ENCODE measurements around the gene TLX2. TPM values are rescaled to one million over a fixed set of nuclear protein-coding genes. Genes with fewer than 3 reads are reported as not detected.

Gene TLX2
- total RNA-seq, 2 experiments from 2014 or later, result 0.82 to 1.3 TPM

GRCh38 chr2:74499267-74499939, 14.8 kb upstream of the TLX2 start, which contains the start of gene LBX2:
LBX2 (minus strand) TSS chr2:74499603; CDS start chr2:74499537, 66 bp downstream.
- Mint-ChIP-seq H3K4me3 (peak within 1 kb of the TSS; percentile 84), H3K4me1 (peaks cover 39% of the 10 kb centered on the region), H3K27me3 (peaks cover 49% of the 10 kb centered on the region), H3K36me3 (peaks cover 2% of the 10 kb centered on the region), H3K9me3 (ENCODE audit: low read depth) (no peaks in the 10 kb centered on the region), H3K27ac (peak within 1 kb of the TSS; percentile 80)
- ATAC-seq, result peak; percentile 16
- CTCF ChIA-PET, result interaction anchor here (0.7 to 6.9 kb wide), 12 partner anchors 10 to 250 kb away, joined by 3 to 39 read pairs (median 6); partner anchors contain the start of genes AUP1, CCDC142, HTRA2 and INO80B
- DNase-seq, result peak; percentile 60

GRCh38 chr2:74499940-74500577, 14.2 kb upstream of the TLX2 start:
- ATAC-seq (no peak), DNase-seq (no peak)
- H3K27me3 Mint-ChIP-seq, result peaks cover 49% of the 10 kb centered on the region
- H3K27ac Mint-ChIP-seq, result no peak overlapping the region
- H3K4me3 Mint-ChIP-seq, result no peak overlapping the region
- H3K36me3 Mint-ChIP-seq, result peaks cover 6% of the 10 kb centered on the region
- CTCF ChIA-PET, result interaction anchor here (1.0 to 6.9 kb wide), 10 partner anchors 9 to 250 kb away, joined by 3 to 39 read pairs (median 6); partner anchors contain the start of genes AUP1, C2orf81, CCDC142 and HTRA2
- peaks cover 44% of the 10 kb centered on the region for H3K4me1 Mint-ChIP-seq
- H3K9me3 Mint-ChIP-seq (ENCODE audit: low read depth), result no peaks in the 10 kb centered on the region

GRCh38 chr2:74500578-74500946, 13.7 kb upstream of the TLX2 start:
- Mint-ChIP-seq H3K36me3 (peaks cover 8% of the 10 kb centered on the region), H3K4me1 (peaks cover 48% of the 10 kb centered on the region), H3K27ac (no peak overlapping the region), H3K27me3 (peaks cover 49% of the 10 kb centered on the region), H3K9me3 (ENCODE audit: low read depth) (no peaks in the 10 kb centered on the region), H3K4me3 (no peak overlapping the region)
- DNase-seq (no peak), ATAC-seq (no peak)
- CTCF ChIA-PET, result interaction anchor here (1.0 to 6.9 kb wide), 10 partner anchors 9 to 87 kb away, joined by 3 to 39 read pairs (median 5); partner anchors contain the start of genes AUP1, C2orf81, CCDC142 and HTRA2

- H3K4me3 Mint-ChIP-seq, result peak overlapping the region; percentile 77
- no peaks in the 10 kb centered on the region for H3K9me3 Mint-ChIP-seq (ENCODE audit: low read depth)
- DNase-seq (no peak), ATAC-seq (no peak)
- CTCF ChIA-PET, result interaction anchor here (1.1 to 6.9 kb wide), 7 partner anchors 12 to 86 kb away, joined by 3 to 39 read pairs (median 6); partner anchors contain the start of genes AUP1, C2orf81, CCDC142 and HTRA2
- peaks cover 53% of the 10 kb centered on the region for H3K4me1 Mint-ChIP-seq
- H3K27ac Mint-ChIP-seq, result no peak overlapping the region
- H3K36me3 Mint-ChIP-seq, result peaks cover 9% of the 10 kb centered on the region
- H3K27me3 Mint-ChIP-seq, result peaks cover 49% of the 10 kb centered on the region
These were observed 12.7 kb upstream of the TLX2 start for GRCh38 chr2:74501335-74502071.

GRCh38 chr2:74502147-74502719, 12.0 kb upstream of the TLX2 start:
- peaks cover 59% of the 10 kb centered on the region for H3K4me1 Mint-ChIP-seq
- H3K4me3 Mint-ChIP-seq, result peak overlapping the region; percentile 77
- no peaks in the 10 kb centered on the region for H3K9me3 Mint-ChIP-seq (ENCODE audit: low read depth)
- H3K36me3 Mint-ChIP-seq, result peaks cover 10% of the 10 kb centered on the region
- DNase-seq, result no peak
- ATAC-seq, result no peak
- peaks cover 49% of the 10 kb centered on the region for H3K27me3 Mint-ChIP-seq
- H3K27ac Mint-ChIP-seq, result no peak overlapping the region
- CTCF ChIA-PET, result interaction anchor here (1.6 to 6.9 kb wide), 5 partner anchors 12 to 86 kb away, joined by 3 to 39 read pairs (median 15); partner anchors contain the start of genes AUP1, CCDC142, HTRA2 and TTC31

GRCh38 chr2:74502720-74503505, 11.3 kb upstream of the TLX2 start:
- Mint-ChIP-seq H3K27me3 (peaks cover 44% of the 10 kb centered on the region), H3K4me3 (peak overlapping the region; percentile 77), H3K27ac (peak overlapping the region; percentile 63), H3K9me3 (ENCODE audit: low read depth) (no peaks in the 10 kb centered on the region), H3K4me1 (peaks cover 56% of the 10 kb centered on the region), H3K36me3 (peaks cover 10% of the 10 kb centered on the region)
- ATAC-seq, result peak; percentile 40
- peak; percentile 78 for DNase-seq
- CTCF ChIA-PET, result interaction anchor here (0.9 to 6.9 kb wide), 16 partner anchors 9 to 353 kb away, joined by 3 to 39 read pairs (median 4); partner anchors contain the start of genes AUP1, CCDC142, DQX1 and HTRA2

GRCh38 chr2:74503506-74504475, 10.5 kb upstream of the TLX2 start:
- H3K36me3 Mint-ChIP-seq, result peaks cover 10% of the 10 kb centered on the region
- H3K4me3 Mint-ChIP-seq, result peak overlapping the region; percentile 77
- H3K27me3 Mint-ChIP-seq, result peaks cover 37% of the 10 kb centered on the region
- CTCF ChIA-PET, result interaction anchor here (0.9 to 6.9 kb wide), 17 partner anchors 10 to 354 kb away, joined by 3 to 39 read pairs (median 4); partner anchors contain the start of genes AUP1, CCDC142, DQX1 and HTRA2
- peaks cover 57% of the 10 kb centered on the region for H3K4me1 Mint-ChIP-seq
- H3K27ac Mint-ChIP-seq, result peak overlapping the region; percentile 63
- no peaks in the 10 kb centered on the region for H3K9me3 Mint-ChIP-seq (ENCODE audit: low read depth)
- ATAC-seq (no peak), DNase-seq (no peak)

- ATAC-seq (no peak), DNase-seq (no peak)
- Mint-ChIP-seq H3K4me1 (peaks cover 52% of the 10 kb centered on the region), H3K27me3 (peaks cover 32% of the 10 kb centered on the region), H3K36me3 (peaks cover 10% of the 10 kb centered on the region), H3K4me3 (no peak overlapping the region), H3K9me3 (ENCODE audit: low read depth) (no peaks in the 10 kb centered on the region), H3K27ac (no peak overlapping the region)
- CTCF ChIA-PET, result interaction anchor here (1.3 to 6.9 kb wide), 4 partner anchors 9 to 83 kb away, joined by 3 to 39 read pairs (median 22); partner anchors contain the start of genes AUP1, CCDC142, HTRA2 and TLX2
These were observed 9.7 kb upstream of the TLX2 start for GRCh38 chr2:74504591-74504990.

GRCh38 chr2:74505448-74506246, 8.6 kb upstream of the TLX2 start:
- no peak for DNase-seq
- CTCF ChIA-PET, result interaction anchor here (1.3 to 6.9 kb wide), 6 partner anchors 8 to 82 kb away, joined by 3 to 39 read pairs (median 15); partner anchors contain the start of genes AUP1, CCDC142, HTRA2 and TLX2
- H3K36me3 Mint-ChIP-seq, result peaks cover 10% of the 10 kb centered on the region
- H3K9me3 Mint-ChIP-seq (ENCODE audit: low read depth), result no peaks in the 10 kb centered on the region
- peaks cover 55% of the 10 kb centered on the region for H3K4me1 Mint-ChIP-seq
- peaks cover 24% of the 10 kb centered on the region for H3K27me3 Mint-ChIP-seq
- no peak overlapping the region for H3K4me3 Mint-ChIP-seq
- ATAC-seq, result no peak
- no peak overlapping the region for H3K27ac Mint-ChIP-seq

- H3K27me3 Mint-ChIP-seq, result peaks cover 24% of the 10 kb centered on the region
- H3K9me3 Mint-ChIP-seq (ENCODE audit: low read depth), result no peaks in the 10 kb centered on the region
- H3K4me1 Mint-ChIP-seq, result peaks cover 59% of the 10 kb centered on the region
- CTCF ChIA-PET, result interaction anchor here (0.9 to 2.5 kb wide), 10 partner anchors 8 to 82 kb away, joined by 3 to 14 read pairs (median 4); partner anchors contain the start of genes CCDC142, INO80B, MRPL53 and TTC31
- H3K36me3 Mint-ChIP-seq, result peaks cover 10% of the 10 kb centered on the region
- H3K4me3 Mint-ChIP-seq, result peak within 1 kb of the TSS; percentile 90
- peak within 1 kb of the TSS; percentile 99 for H3K27ac Mint-ChIP-seq
- DNase-seq (peak; percentile 99), ATAC-seq (peak; percentile 88)
These were observed 6.9 kb upstream of the TLX2 start, which contains the start of gene PCGF1 for GRCh38 chr2:74507145-74507925. PCGF1 (minus strand) TSS chr2:74507695; CDS start chr2:74507668, 27 bp downstream.

Measured in activated CD8-positive, alpha-beta memory T cell treated with anti-CD3 and anti-CD28 coated beads, Interleukin-2, amount 10 ng/mL, durations not matched to agents 7 days and 5 days (primary cell).